PC-9 (cell line): Measurements from ENCODE around the gene PARP2. TPM values are rescaled to one million over a fixed set of nuclear protein-coding genes. Genes with fewer than 3 reads are reported as not detected.

Experiments used
- BruUV-seq: library from RNA; stranded (reverse); fragments of 400-500 nt; replicated peaks from 2 replicates; lab custom pipeline; 2021; lab: Mats Ljungman, UMichigan
- CTCF ChIA-PET: fragments of 300-600 bp; sonication (Branson Sonifier 250); formaldehyde crosslinking; loops from one replicate; lab custom pipeline; 2022; ENCODE audit warnings: antibody characterized with exemption; lab: Charles Lee
- POLR2A ChIA-PET: fragments of 300-600 bp; sonication (Branson Sonifier 250); formaldehyde crosslinking; loops from one replicate; lab custom pipeline; 2022; ENCODE audit warnings: antibody characterized with exemption; ENCODE audit not compliant: unreplicated experiment; lab: Charles Lee
- DNase-seq, 2 experiments: peaks; one replicate each; pipeline versions ENCODE4 v3.0.0 to v3.0.0-alpha.2; 2015 to 2022; ENCODE audit warnings: mixed read lengths in 1 of 2
- H2AFZ ChIP-seq: fragments of 200-600 bp; sonication (generic); 2 replicates; pipeline ENCODE4 v1.8.1; 2017; ENCODE audit warnings: antibody characterized with exemption
- H3F3A ChIP-seq: fragments of 200-600 bp; sonication (generic); 2 replicates; pipeline ENCODE4 v1.8.1; 2017; ENCODE audit warnings: antibody characterized with exemption, mild to moderate bottlenecking, low read depth; ENCODE audit not compliant: insufficient read depth
- H3K27ac ChIP-seq: fragments of 200-600 bp; sonication (generic); 2 replicates; pipeline ENCODE4 v1.6.1; 2016; ENCODE audit warnings: mixed run types
- H3K27me3 ChIP-seq: fragments of 200-600 bp; sonication (generic); 2 replicates; pipeline ENCODE4 v1.6.1; 2016; ENCODE audit warnings: low read depth, mixed run types; ENCODE audit not compliant: insufficient read depth
- H3K36me3 ChIP-seq: fragments of 200-600 bp; sonication (generic); 2 replicates; pipeline ENCODE4 v1.6.1; 2016; ENCODE audit warnings: low read depth, mixed run types
- H3K4me1 ChIP-seq: fragments of 200-600 bp; sonication (generic); replicated peaks from 2 replicates; pipeline ENCODE4 v1.6.1; 2016; ENCODE audit warnings: mixed run types; ENCODE audit not compliant: insufficient read depth
- H3K4me2 ChIP-seq: fragments of 200-600 bp; sonication (generic); 2 replicates; pipeline ENCODE4 v1.6.1; 2017; ENCODE audit warnings: mixed run types
- H3K4me3 ChIP-seq: fragments of 200-600 bp; sonication (generic); 2 replicates; pipeline ENCODE4 v1.6.1; 2016; ENCODE audit warnings: mixed run types
- H3K79me2 ChIP-seq: fragments of 200-600 bp; sonication (generic); 2 replicates; pipeline ENCODE4 v1.6.1; 2017; ENCODE audit warnings: low read depth, mixed run types
- H3K9me2 ChIP-seq: fragments of 200-600 bp; sonication (generic); 2 replicates; pipeline ENCODE4 v1.8.1; 2017; ENCODE audit warnings: mild to moderate bottlenecking; ENCODE audit not compliant: insufficient read depth
- H3K9me3 ChIP-seq: fragments of 200-600 bp; sonication (generic); 2 replicates; pipeline ENCODE4 v1.8.1; 2016; ENCODE audit warnings: low read depth; ENCODE audit not compliant: insufficient read depth
- H4K20me1 ChIP-seq: fragments of 200-600 bp; sonication (generic); 2 replicates; pipeline ENCODE4 v1.8.1; 2017; ENCODE audit not compliant: insufficient read depth
- EZH2 ChIP-seq: fragments of 200-600 bp; sonication (generic); IDR thresholded peaks from 2 replicates; pipeline ENCODE4 v1.8.0; 2017; ENCODE audit warnings: antibody characterized with exemption, low read depth
- intact Hi-C: fragments of 100-400 bp; cut with micrococcal nuclease; formaldehyde crosslinking; loops from one replicate; pipeline ENCODE4 v1.10.0; 2022; ENCODE audit not compliant: unreplicated experiment
- total RNA-seq: library from RNA; stranded (reverse); gene quantifications from 2 replicates; pipeline ENCODE4 v1.2.3, GENCODE V29; 2021
- TF ChIP-seq, protein P1 (sequence below): fragments of 200-600 bp; sonication (generic); conservative IDR thresholded peaks from 2 replicates; pipeline ENCODE4 v1.6.1; 2017; ENCODE audit warnings: mixed run types, antibody characterized with exemption, mild to moderate bottlenecking, moderate library complexity

PARP2 gene
- total RNA-seq, 1 experiment from 2014 or later = 22.1 TPM

GRCh38 chr14:20372796-20373195 is 29.4 kb downstream of the PARP2 start:
- ChIA-PET CTCF (no interaction called here), POLR2A (no interaction called here)
- Histone ChIP-seq H3K79me2 (no peaks in the 10 kb centered on the region), H3K27me3 (no peaks in the 10 kb centered on the region), H3K4me1 (no peaks in the 10 kb centered on the region), H4K20me1 (no peaks in the 10 kb centered on the region), H3K4me3 (no peak overlapping the region), H3K9me3 (no peaks in the 10 kb centered on the region), H3F3A (no peaks in the 10 kb centered on the region), H3K4me2 (no peak overlapping the region), H3K27ac (no peak overlapping the region), H3K9me2 (no peaks in the 10 kb centered on the region), H2AFZ (no peak overlapping the region), H3K36me3 (no peaks in the 10 kb centered on the region)
- TF ChIP-seq, protein P1, sequence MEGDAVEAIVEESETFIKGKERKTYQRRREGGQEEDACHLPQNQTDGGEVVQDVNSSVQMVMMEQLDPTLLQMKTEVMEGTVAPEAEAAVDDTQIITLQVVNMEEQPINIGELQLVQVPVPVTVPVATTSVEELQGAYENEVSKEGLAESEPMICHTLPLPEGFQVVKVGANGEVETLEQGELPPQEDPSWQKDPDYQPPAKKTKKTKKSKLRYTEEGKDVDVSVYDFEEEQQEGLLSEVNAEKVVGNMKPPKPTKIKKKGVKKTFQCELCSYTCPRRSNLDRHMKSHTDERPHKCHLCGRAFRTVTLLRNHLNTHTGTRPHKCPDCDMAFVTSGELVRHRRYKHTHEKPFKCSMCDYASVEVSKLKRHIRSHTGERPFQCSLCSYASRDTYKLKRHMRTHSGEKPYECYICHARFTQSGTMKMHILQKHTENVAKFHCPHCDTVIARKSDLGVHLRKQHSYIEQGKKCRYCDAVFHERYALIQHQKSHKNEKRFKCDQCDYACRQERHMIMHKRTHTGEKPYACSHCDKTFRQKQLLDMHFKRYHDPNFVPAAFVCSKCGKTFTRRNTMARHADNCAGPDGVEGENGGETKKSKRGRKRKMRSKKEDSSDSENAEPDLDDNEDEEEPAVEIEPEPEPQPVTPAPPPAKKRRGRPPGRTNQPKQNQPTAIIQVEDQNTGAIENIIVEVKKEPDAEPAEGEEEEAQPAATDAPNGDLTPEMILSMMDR = no peak
- TF ChIP-seq EZH2 = no peak
- no TSS peak for BruUV-seq
- intact Hi-C loops = no loop called here
- no peak for DNase-seq

- no peak overlapping the region for H3K27ac ChIP-seq
- H3K4me3 ChIP-seq = no peak overlapping the region
- H3F3A ChIP-seq = no peaks in the 10 kb centered on the region
- BruUV-seq = no TSS peak
- H3K36me3 ChIP-seq = no peaks in the 10 kb centered on the region
- TF ChIP-seq, protein P1 = no peak
- no peak for TF ChIP-seq EZH2
- no peak overlapping the region for H3K4me2 ChIP-seq
- no peak for DNase-seq
- H3K4me1 ChIP-seq = no peaks in the 10 kb centered on the region
- no peaks in the 10 kb centered on the region for H3K27me3 ChIP-seq
- no peaks in the 10 kb centered on the region for H3K9me3 ChIP-seq
- ChIA-PET POLR2A (interaction anchor here (0.6 kb wide), 1 partner anchor 19 kb away, joined by 9 read pairs; no protein-coding TSS in a partner anchor), CTCF (no interaction called here)
- H3K79me2 ChIP-seq = no peaks in the 10 kb centered on the region
- H4K20me1 ChIP-seq = no peaks in the 10 kb centered on the region
- no peak overlapping the region for H2AFZ ChIP-seq
- intact Hi-C loops = no loop called here
- no peaks in the 10 kb centered on the region for H3K9me2 ChIP-seq
These were observed 32.0 kb downstream of the PARP2 start for GRCh38 chr14:20375471-20375870.

- Histone ChIP-seq H3K4me1 (no peaks in the 10 kb centered on the region), H3K79me2 (no peaks in the 10 kb centered on the region), H4K20me1 (no peaks in the 10 kb centered on the region), H3K36me3 (no peaks in the 10 kb centered on the region), H3K9me2 (no peaks in the 10 kb centered on the region), H3K27me3 (no peaks in the 10 kb centered on the region), H3K27ac (no peak overlapping the region), H2AFZ (no peak overlapping the region), H3K4me2 (no peak overlapping the region), H3F3A (no peaks in the 10 kb centered on the region), H3K9me3 (no peaks in the 10 kb centered on the region), H3K4me3 (no peak overlapping the region)
- POLR2A ChIA-PET = no interaction called here
- intact Hi-C loops = no loop called here
- DNase-seq = no peak
- CTCF ChIA-PET = no interaction called here
- no TSS peak for BruUV-seq
- TF ChIP-seq, protein P1 = no peak
- TF ChIP-seq EZH2 = no peak
These were observed 32.7 kb downstream of the PARP2 start for GRCh38 chr14:20376071-20376588.
